Smooth muscle cell (in vitro differentiated cells): Measurements from ENCODE around the gene HLA-G. TPM values are rescaled to one million over a fixed set of nuclear protein-coding genes. Genes with fewer than 3 reads are reported as not detected.

Source experiments
- DNase-seq: peaks from one replicate; lab custom pipeline; 2025; ENCODE audit not compliant: unreplicated experiment; lab: John Stamatoyannopoulos, UW
- H2AFZ ChIP-seq: fragments of 200-600 bp; sonication (generic); 2 replicates; pipeline ENCODE4 v1.6.0; 2016; ENCODE audit warnings: antibody characterized with exemption, low read depth, mild to moderate bottlenecking
- H3F3A ChIP-seq: fragments of 200-600 bp; sonication (generic); 2 replicates; pipeline ENCODE4 v1.6.0; 2017; ENCODE audit warnings: antibody characterized with exemption, low read depth
- H3K27ac ChIP-seq: fragments of 200-600 bp; sonication (generic); 2 replicates; pipeline ENCODE4 v1.5.1; 2016; ENCODE audit warnings: low read depth, mild to moderate bottlenecking
- H3K27me3 ChIP-seq: fragments of 200-600 bp; sonication (generic); 2 replicates; pipeline ENCODE4 v1.6.1; 2016; ENCODE audit warnings: low read depth, mild to moderate bottlenecking
- H3K36me3 ChIP-seq: fragments of 200-600 bp; sonication (generic); 2 replicates; pipeline ENCODE4 v1.5.1; 2016; ENCODE audit warnings: low read depth
- H3K4me1 ChIP-seq: fragments of 200-600 bp; sonication (generic); 2 replicates; pipeline ENCODE4 v1.5.1; 2016; ENCODE audit warnings: low read depth
- H3K4me2 ChIP-seq: fragments of 200-600 bp; sonication (generic); 2 replicates; pipeline ENCODE4 v1.6.0; 2016; ENCODE audit warnings: mild to moderate bottlenecking
- H3K4me3 ChIP-seq: fragments of 200-600 bp; sonication (generic); 2 replicates; pipeline ENCODE4 v1.5.1; 2016; ENCODE audit warnings: mild to moderate bottlenecking
- H3K79me2 ChIP-seq: fragments of 200-600 bp; sonication (generic); 2 replicates; pipeline ENCODE4 v1.6.0; 2016; ENCODE audit warnings: low read depth, mild to moderate bottlenecking
- H3K9ac ChIP-seq: fragments of 200-600 bp; sonication (generic); 2 replicates; pipeline ENCODE4 v1.6.0; 2016; ENCODE audit warnings: low read depth
- H3K9me3 ChIP-seq: fragments of 200-600 bp; sonication (generic); replicated peaks from 2 replicates; pipeline ENCODE4 v1.5.1; 2016; ENCODE audit warnings: low read depth
- H4K20me1 ChIP-seq: fragments of 200-600 bp; sonication (generic); 2 replicates; pipeline ENCODE4 v1.6.0; 2016; ENCODE audit warnings: low read depth
- WGBS: methylation state at CpG from one replicate; pipeline ENCODE4 v1.1.7; 2016; ENCODE audit warnings: low lambda C conversion rate; 5-methylcytosine and 5-hydroxymethylcytosine counted together
- polyA plus RNA-seq: library from polyadenylated mRNA; unstranded; fragments of >200 nt; fragmentation: Nextera tagmentation; extraction: Ambion mirVana; gene quantifications from 2 replicates; pipeline ENCODE4 v1.2.1, GENCODE V29; 2016
- total RNA-seq: library from RNA; depleted of rRNA; stranded (reverse); fragments of >200 nt; gene quantifications from 2 replicates; pipeline ENCODE4 v1.2.3, GENCODE V29; 2014
- TF ChIP-seq, protein P1 (sequence below): fragments of 200-600 bp; sonication (generic); IDR thresholded peaks from 2 replicates; pipeline ENCODE4 v1.5.1; 2017; ENCODE audit warnings: borderline replicate concordance, mild to moderate bottlenecking, antibody characterized with exemption; ENCODE audit not compliant: insufficient read depth, poor library complexity, severe bottlenecking

HLA-G gene
- total and polyA plus RNA-seq, 2 experiments from 2014 or later, result 0.22 to 1.7 TPM

DNA sequence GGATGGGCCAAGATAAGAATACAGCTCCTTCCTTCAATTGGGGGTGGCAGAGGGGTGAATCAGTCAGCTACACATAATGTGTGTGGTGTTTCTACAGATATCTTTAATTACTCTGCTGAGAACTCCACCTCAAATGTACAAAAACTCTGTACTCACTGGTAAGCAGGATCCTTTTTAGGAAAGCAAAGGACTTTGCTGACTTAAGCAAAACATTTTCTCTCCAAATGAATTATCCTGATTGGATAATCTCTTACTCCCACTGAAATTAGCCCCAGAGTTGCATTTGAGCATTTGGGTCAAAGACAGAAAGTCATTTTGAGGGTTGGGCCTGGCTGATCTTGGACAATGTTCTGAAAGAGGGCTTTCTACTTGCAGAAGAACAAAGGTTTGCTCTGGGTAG is 13.4 kb downstream of the HLA-G start:
- Histone ChIP-seq H2AFZ (no peak overlapping the region), H3K27me3 (peaks cover 27% of the 10 kb centered on the region), H3K9me3 (no peaks in the 10 kb centered on the region), H3K4me3 (no peak overlapping the region), H3K36me3 (no peaks in the 10 kb centered on the region), H3K9ac (no peak overlapping the region), H3F3A (no peaks in the 10 kb centered on the region), H4K20me1 (no peaks in the 10 kb centered on the region), H3K4me1 (no peaks in the 10 kb centered on the region), H3K79me2 (no peaks in the 10 kb centered on the region), H3K27ac (no peak overlapping the region), H3K4me2 (no peak overlapping the region)
- DNase-seq, result no peak
- TF ChIP-seq, protein P1, sequence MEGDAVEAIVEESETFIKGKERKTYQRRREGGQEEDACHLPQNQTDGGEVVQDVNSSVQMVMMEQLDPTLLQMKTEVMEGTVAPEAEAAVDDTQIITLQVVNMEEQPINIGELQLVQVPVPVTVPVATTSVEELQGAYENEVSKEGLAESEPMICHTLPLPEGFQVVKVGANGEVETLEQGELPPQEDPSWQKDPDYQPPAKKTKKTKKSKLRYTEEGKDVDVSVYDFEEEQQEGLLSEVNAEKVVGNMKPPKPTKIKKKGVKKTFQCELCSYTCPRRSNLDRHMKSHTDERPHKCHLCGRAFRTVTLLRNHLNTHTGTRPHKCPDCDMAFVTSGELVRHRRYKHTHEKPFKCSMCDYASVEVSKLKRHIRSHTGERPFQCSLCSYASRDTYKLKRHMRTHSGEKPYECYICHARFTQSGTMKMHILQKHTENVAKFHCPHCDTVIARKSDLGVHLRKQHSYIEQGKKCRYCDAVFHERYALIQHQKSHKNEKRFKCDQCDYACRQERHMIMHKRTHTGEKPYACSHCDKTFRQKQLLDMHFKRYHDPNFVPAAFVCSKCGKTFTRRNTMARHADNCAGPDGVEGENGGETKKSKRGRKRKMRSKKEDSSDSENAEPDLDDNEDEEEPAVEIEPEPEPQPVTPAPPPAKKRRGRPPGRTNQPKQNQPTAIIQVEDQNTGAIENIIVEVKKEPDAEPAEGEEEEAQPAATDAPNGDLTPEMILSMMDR, result no peak

DNA sequence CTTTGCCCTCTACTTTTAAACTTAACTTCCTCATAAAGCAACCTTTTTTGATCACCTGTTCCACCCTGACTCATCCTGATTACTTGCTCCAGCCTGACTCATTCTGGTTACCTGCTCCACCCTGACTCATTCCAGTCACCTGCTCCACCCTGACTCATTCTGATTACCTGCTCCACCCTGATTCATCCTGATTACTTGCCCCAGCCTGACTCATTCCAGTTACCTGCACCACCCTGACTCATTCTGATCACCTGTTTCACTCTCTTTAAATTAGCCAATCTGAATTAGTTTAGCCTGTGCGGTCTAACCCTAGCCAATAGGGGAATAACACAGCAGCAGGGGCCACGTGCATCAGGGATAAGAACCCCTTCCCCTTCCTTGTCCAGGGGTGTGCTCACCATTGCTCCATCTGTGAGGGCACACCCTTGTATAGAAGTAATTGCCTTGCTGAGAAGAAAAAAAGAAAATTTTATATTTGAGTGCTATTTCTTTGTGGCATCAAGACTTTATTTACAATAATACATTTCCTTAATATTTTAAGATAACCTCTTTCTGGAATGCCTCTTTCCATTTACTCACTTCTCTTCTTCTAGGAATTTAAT is 17.9 kb downstream of the HLA-G start:
- Histone ChIP-seq H2AFZ (no peak overlapping the region), H3K9me3 (no peaks in the 10 kb centered on the region), H3F3A (no peaks in the 10 kb centered on the region), H3K4me2 (no peak overlapping the region), H3K36me3 (no peaks in the 10 kb centered on the region), H3K4me1 (no peaks in the 10 kb centered on the region), H3K4me3 (no peak overlapping the region), H3K79me2 (no peaks in the 10 kb centered on the region), H3K9ac (peak overlapping the region; percentile 29), H3K27me3 (peaks cover 28% of the 10 kb centered on the region), H3K27ac (peak overlapping the region; percentile 55), H4K20me1 (no peaks in the 10 kb centered on the region)
- 70% methylated on average over 2 of the region's 2 CpGs for WGBS
- no peak for DNase-seq
- TF ChIP-seq, protein P1, result no peak

DNA sequence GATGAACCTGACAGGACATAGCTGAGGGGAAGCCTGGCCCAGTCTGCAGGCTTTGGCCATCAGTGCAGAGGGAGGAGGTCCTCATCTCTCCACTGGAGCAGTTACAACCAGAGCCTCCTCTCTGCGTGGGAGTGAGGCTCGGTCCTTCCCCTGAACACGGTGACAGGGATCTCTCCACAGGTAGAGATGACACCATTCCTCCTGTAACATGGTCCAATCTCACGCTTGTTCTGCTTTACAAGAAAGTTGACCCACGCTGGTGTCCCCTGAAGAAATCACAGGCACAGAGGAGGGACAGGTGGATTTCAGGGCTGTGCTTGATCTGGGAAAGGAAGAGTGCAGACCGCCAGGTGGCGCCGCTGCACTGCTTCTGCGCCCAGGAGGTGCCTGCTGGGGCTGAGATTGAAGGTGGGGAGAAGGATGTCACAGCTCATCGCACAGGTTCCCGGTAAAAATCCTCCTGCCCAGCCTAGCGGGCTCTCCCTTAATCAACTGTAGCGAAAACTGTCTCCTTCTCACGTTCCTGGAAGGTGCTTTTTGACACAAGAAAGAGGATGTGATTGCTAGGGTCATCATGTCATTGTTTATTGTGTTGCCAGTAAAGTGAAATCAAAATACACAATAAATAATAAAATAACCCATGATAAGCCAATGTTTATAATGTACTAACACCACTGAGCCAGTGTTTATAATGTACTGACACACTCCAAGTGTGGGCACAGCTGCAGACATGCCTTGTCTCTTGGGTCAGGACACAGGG is 20.4 kb downstream of the HLA-G start:
- no peaks in the 10 kb centered on the region for H3K9me3 ChIP-seq
- no peaks in the 10 kb centered on the region for H3K36me3 ChIP-seq
- no peaks in the 10 kb centered on the region for H3F3A ChIP-seq
- peak; percentile 20 for DNase-seq
- WGBS, result 16% methylated on average over 14 of the region's 14 CpGs
- no peak overlapping the region for H3K27ac ChIP-seq
- H3K4me3 ChIP-seq, result no peak overlapping the region
- no peaks in the 10 kb centered on the region for H4K20me1 ChIP-seq
- H3K79me2 ChIP-seq, result no peaks in the 10 kb centered on the region
- H3K4me1 ChIP-seq, result no peaks in the 10 kb centered on the region
- no peak overlapping the region for H2AFZ ChIP-seq
- TF ChIP-seq, protein P1, result peak; percentile 93
- H3K27me3 ChIP-seq, result peaks cover 44% of the 10 kb centered on the region
- no peak overlapping the region for H3K4me2 ChIP-seq
- H3K9ac ChIP-seq, result no peak overlapping the region
